GM23248 (cell line): ENCODE results near the gene ZCCHC24. TPM values are rescaled to one million over a fixed set of nuclear protein-coding genes. Genes with fewer than 3 reads are reported as not detected.
A peak's percentile ranks its signal among the peaks of the same experiment; 100 is the strongest.

Experiments used
- DNase-seq: peaks from one replicate; pipeline ENCODE4 v3.0.0-alpha.2; 2015
- H2AFZ ChIP-seq: fragments of 200-600 bp; sonication (generic); 2 replicates; pipeline ENCODE4 v1.6.1; 2016; ENCODE audit warnings: antibody characterized with exemption
- H3F3A ChIP-seq: fragments of 200-600 bp; sonication (generic); 2 replicates; pipeline ENCODE4 v1.6.1; 2016; ENCODE audit warnings: mild to moderate bottlenecking, antibody characterized with exemption, mixed run types; ENCODE audit not compliant: insufficient read depth
- H3K27ac ChIP-seq: fragments of 200-600 bp; sonication (generic); 2 replicates; pipeline ENCODE4 v1.5.1; 2016; ENCODE audit warnings: mild to moderate bottlenecking
- H3K27me3 ChIP-seq: fragments of 200-600 bp; sonication (generic); replicated peaks from 2 replicates; pipeline ENCODE4 v1.6.1; 2016; ENCODE audit warnings: mild to moderate bottlenecking; ENCODE audit not compliant: insufficient read depth
- H3K36me3 ChIP-seq: fragments of 200-600 bp; sonication (generic); 2 replicates; pipeline ENCODE4 v1.6.1; 2016; ENCODE audit warnings: low read depth, mild to moderate bottlenecking
- H3K4me1 ChIP-seq: fragments of 200-600 bp; sonication (generic); 2 replicates; pipeline ENCODE4 v1.6.1; 2016; ENCODE audit warnings: mild to moderate bottlenecking; ENCODE audit not compliant: insufficient read depth
- H3K4me2 ChIP-seq: fragments of 200-600 bp; sonication (generic); one replicate; pipeline ENCODE4 v1.6.1; 2016; ENCODE audit warnings: mild to moderate bottlenecking; ENCODE audit not compliant: unreplicated experiment
- H3K4me3 ChIP-seq: fragments of 200-600 bp; sonication (generic); 2 replicates; pipeline ENCODE4 v1.5.1; 2016; ENCODE audit warnings: mild to moderate bottlenecking
- H3K79me2 ChIP-seq: fragments of 200-600 bp; sonication (generic); 2 replicates; pipeline ENCODE4 v1.6.1; 2016; ENCODE audit warnings: mild to moderate bottlenecking; ENCODE audit not compliant: insufficient read depth
- H3K9ac ChIP-seq: fragments of 200-600 bp; sonication (generic); 2 replicates; pipeline ENCODE4 v1.6.1; 2016; ENCODE audit warnings: mild to moderate bottlenecking
- H3K9me2 ChIP-seq: fragments of 200-600 bp; sonication (generic); 2 replicates; pipeline ENCODE4 v1.6.1; 2016; ENCODE audit warnings: mixed run types, mild to moderate bottlenecking, moderate library complexity; ENCODE audit not compliant: insufficient read depth
- H3K9me3 ChIP-seq: fragments of 200-600 bp; sonication (generic); one replicate; pipeline ENCODE4 v1.6.1; 2017; ENCODE audit warnings: low read depth
- H4K20me1 ChIP-seq: fragments of 200-600 bp; sonication (generic); 2 replicates; pipeline ENCODE4 v1.6.0; 2016; ENCODE audit not compliant: insufficient read depth
- EZH2 ChIP-seq: fragments of 200-600 bp; sonication (generic); IDR thresholded peaks from 2 replicates; pipeline ENCODE4 v1.6.1; 2018; ENCODE audit warnings: antibody characterized with exemption, mild to moderate bottlenecking; ENCODE audit not compliant: insufficient read depth, poor library complexity, severe bottlenecking
- EZH2phosphoT487 ChIP-seq: fragments of 200-600 bp; sonication (generic); IDR thresholded peaks from 2 replicates; pipeline ENCODE4 v1.6.1; 2018; ENCODE audit warnings: antibody characterized with exemption, moderate library complexity, mild to moderate bottlenecking, low read depth; ENCODE audit not compliant: insufficient read depth
- WGBS, 2 experiments: methylation state at CpG; one replicate each; pipeline ENCODE4 v1.1.6; 2015 to 2017; ENCODE audit warnings: low lambda C conversion rate in 2 of 2, low coverage in 1 of 2; ENCODE audit errors: missing lambda C conversion rate in 2 of 2; 5-methylcytosine and 5-hydroxymethylcytosine counted together
- in situ Hi-C: fragments of 300-500 bp; cut with MboI; formaldehyde crosslinking; loops from 2 replicates; pipeline ENCODE4 v1.15.0; 2020
- polyA plus RNA-seq: library from polyadenylated mRNA; unstranded; fragments of >200 nt; fragmentation: Nextera tagmentation; extraction: Ambion mirVana; gene quantifications from 2 replicates; pipeline ENCODE4 v1.2.1, GENCODE V29; 2016
- total RNA-seq: library from RNA; depleted of rRNA; stranded (reverse); fragments of >200 nt; shearing (Covaris generic); gene quantifications from 2 replicates; pipeline ENCODE4 v1.2.3, GENCODE V29; 2014

Gene ZCCHC24
- total and polyA plus RNA-seq, 2 experiments from 2014 or later, result 29.3 to 30.3 TPM

GRCh38 chr10:79491143-79491835 lies 45.9 kb upstream of the ZCCHC24 start:
- Histone ChIP-seq H2AFZ (no peak overlapping the region), H3K4me3 (no peak overlapping the region), H3K9me3 (no peaks in the 10 kb centered on the region), H4K20me1 (no peaks in the 10 kb centered on the region), H3K27me3 (no peaks in the 10 kb centered on the region), H3K79me2 (no peaks in the 10 kb centered on the region), H3K4me1 (peaks cover 16% of the 10 kb centered on the region), H3K4me2 (no peak overlapping the region), H3K9me2 (no peaks in the 10 kb centered on the region), H3K36me3 (no peaks in the 10 kb centered on the region), H3K27ac (no peak overlapping the region), H3K9ac (no peak overlapping the region), H3F3A (peaks cover 7% of the 10 kb centered on the region; the same call in 1 of the 2 replicates)
- in situ Hi-C loops, result no loop called here
- DNase-seq, result no peak
- WGBS, 2 experiments, result 93% methylated on average over 6 of the region's 6 CpGs
- TF ChIP-seq EZH2 (no peak), EZH2phosphoT487 (no peak)

GRCh38 chr10:79490400-79491142 lies 45.1 kb upstream of the ZCCHC24 start:
- Histone ChIP-seq H3K27ac (no peak overlapping the region), H3K9me2 (no peaks in the 10 kb centered on the region), H4K20me1 (no peaks in the 10 kb centered on the region), H3K9me3 (no peaks in the 10 kb centered on the region), H3K4me1 (peaks cover 16% of the 10 kb centered on the region), H3K4me2 (no peak overlapping the region), H3K79me2 (no peaks in the 10 kb centered on the region), H3K27me3 (no peaks in the 10 kb centered on the region), H3K9ac (no peak overlapping the region), H3F3A (peaks cover 7% of the 10 kb centered on the region; the same call in 1 of the 2 replicates), H3K4me3 (no peak overlapping the region), H3K36me3 (no peaks in the 10 kb centered on the region), H2AFZ (no peak overlapping the region)
- 71 to 78% methylated on average over 7 to 9 of the region's 9 CpGs for WGBS, 2 experiments
- in situ Hi-C loops, result no loop called here
- DNase-seq, result peak; percentile 33
- no peak for TF ChIP-seq EZH2
- TF ChIP-seq EZH2phosphoT487, result no peak

- no peaks in the 10 kb centered on the region for H3K9me2 ChIP-seq
- no peak overlapping the region for H3K4me3 ChIP-seq
- no peaks in the 10 kb centered on the region for H4K20me1 ChIP-seq
- WGBS, 2 experiments, result 92 to 96% methylated on average over 3 of the region's 3 CpGs
- H3K27ac ChIP-seq, result peak overlapping the region; percentile 81
- H2AFZ ChIP-seq, result peak overlapping the region; percentile 66
- H3K4me1 ChIP-seq, result peaks cover 28% of the 10 kb centered on the region
- no peaks in the 10 kb centered on the region for H3K36me3 ChIP-seq
- H3K9me3 ChIP-seq, result no peaks in the 10 kb centered on the region
- no peaks in the 10 kb centered on the region for H3K27me3 ChIP-seq
- H3K4me2 ChIP-seq, result peak overlapping the region; percentile 14
- H3K79me2 ChIP-seq, result no peaks in the 10 kb centered on the region
- H3K9ac ChIP-seq, result no peak overlapping the region
- no peak for TF ChIP-seq EZH2
- TF ChIP-seq EZH2phosphoT487, result no peak
- DNase-seq, result no peak
- in situ Hi-C loops, result no loop called here
- peaks cover 11% of the 10 kb centered on the region for H3F3A ChIP-seq
Observed at GRCh38 chr10:79488870-79489269, 43.4 kb upstream of the ZCCHC24 start.

GRCh38 chr10:79488336-79488735 lies 42.9 kb upstream of the ZCCHC24 start:
- DNase-seq, result peak; percentile 96
- no peaks in the 10 kb centered on the region for H3K36me3 ChIP-seq

More at GRCh38 chr10:79488336-79488735, 42.9 kb upstream of the ZCCHC24 start:
- TF ChIP-seq EZH2phosphoT487, result no peak
- no peak for TF ChIP-seq EZH2
- no peaks in the 10 kb centered on the region for H4K20me1 ChIP-seq
- H3K4me2 ChIP-seq, result peak overlapping the region; percentile 37
- peak overlapping the region; percentile 66 for H2AFZ ChIP-seq
- H3K9me3 ChIP-seq, result no peaks in the 10 kb centered on the region
- H3F3A ChIP-seq, result peaks cover 16% of the 10 kb centered on the region
- H3K9ac ChIP-seq, result peak overlapping the region; percentile 48
- H3K4me1 ChIP-seq, result peaks cover 34% of the 10 kb centered on the region
- 2 to 3% methylated on average over 4 to 5 of the region's 5 CpGs for WGBS, 2 experiments
- in situ Hi-C loops, result no loop called here
- H3K79me2 ChIP-seq, result no peaks in the 10 kb centered on the region
- H3K9me2 ChIP-seq, result no peaks in the 10 kb centered on the region
- peak overlapping the region; percentile 81 for H3K27ac ChIP-seq
- no peaks in the 10 kb centered on the region for H3K27me3 ChIP-seq
- H3K4me3 ChIP-seq, result peak overlapping the region; percentile 10; the same call in 1 of the 2 replicates
